ENCODE data around the gene MMEL1. TPM values are rescaled to one million over a fixed set of nuclear protein-coding genes. Genes with fewer than 3 reads are reported as not detected.

MMEL1 gene
- polyA plus RNA-seq, 2 of the 4 experiments (the other 2 are of a cell fraction), result not detected

DNA sequence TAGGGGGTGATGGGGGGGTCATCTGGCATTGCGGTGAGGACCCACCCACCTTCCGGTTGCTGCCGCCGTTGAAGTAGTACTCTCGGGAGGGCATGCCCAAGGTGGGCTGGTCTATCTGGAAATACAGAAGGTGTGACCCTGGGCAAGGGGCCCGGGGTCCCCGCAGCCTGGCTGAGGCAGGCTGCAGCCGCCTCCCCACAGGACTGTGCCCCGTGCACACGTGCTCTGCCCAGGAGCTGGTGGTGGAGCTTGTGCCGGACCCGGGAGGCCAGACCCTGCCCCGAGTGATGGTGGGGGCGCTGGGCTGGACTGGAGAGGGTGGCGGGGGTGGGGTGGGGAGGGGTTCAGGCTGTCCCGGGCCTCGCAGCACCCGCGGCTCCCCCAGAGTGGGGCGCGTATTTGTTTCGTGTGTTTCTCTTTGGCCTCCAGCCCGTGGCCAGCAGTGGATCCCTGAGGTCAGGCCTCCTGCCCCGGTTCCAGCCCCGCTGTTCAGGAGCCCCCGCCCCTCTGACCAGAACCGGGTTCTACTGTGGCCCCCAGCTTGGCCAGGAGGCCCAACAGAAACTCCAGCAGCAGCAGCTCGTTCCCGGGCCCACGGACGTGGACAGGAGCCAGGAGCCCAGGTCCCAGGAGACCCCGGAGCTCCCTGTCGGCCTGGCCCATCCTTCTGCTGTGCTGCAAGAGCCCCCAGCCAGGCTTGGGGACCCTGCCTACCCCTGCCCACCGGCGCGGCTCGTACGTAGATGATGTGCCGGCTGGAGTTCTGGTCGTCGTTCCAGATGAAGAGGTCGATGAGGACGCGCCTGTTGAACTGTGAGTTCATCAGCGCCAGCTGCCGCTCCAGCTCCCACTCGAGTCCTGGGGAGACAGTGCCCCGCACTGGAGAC, 27.1 kb downstream of the MMEL1 start:
- ChIA-PET CTCF (no interaction called here), POLR2A (no interaction called here)
- DNase-seq (ENCODE audit: low read depth in 1 of 2, low spot score in 1 of 2), result no peak
- no peak for ATAC-seq
- Histone ChIP-seq H3K4me1 (no peaks in the 10 kb centered on the region), H3K9me3 (no peaks in the 10 kb centered on the region), H3K4me2 (no peak overlapping the region), H3K27ac (no peak overlapping the region), H3K4me3 (no peak overlapping the region)
- TF ChIP-seq ZNF302 (CRISPR knock-in tag; IDR thresholded peaks at IDR 0.05) (no peak), CHD2 (IDR thresholded peaks at IDR 0.05; ENCODE audit: low read length, partially characterized antibody) (no peak), RCOR1 (IDR thresholded peaks at IDR 0.05; ENCODE audit: low read depth, low read length) (no peak), HDAC2 (IDR thresholded peaks at IDR 0.05) (no peak), CHD4 (IDR thresholded peaks at IDR 0.05; ENCODE audit: borderline replicate concordance) (no peak), ZC3H11A (IDR thresholded peaks at IDR 0.05) (no peak), ELK1 (IDR thresholded peaks at IDR 0.05; ENCODE audit: low read depth, low read length) (no peak), CEBPB (IDR thresholded peaks at IDR 0.05) (no peak), GATA3 (IDR thresholded peaks at IDR 0.05; ENCODE audit: borderline replicate concordance) (no peak), PBX3 (IDR thresholded peaks at IDR 0.05) (no peak), ZFP36 (IDR thresholded peaks at IDR 0.05; ENCODE audit: borderline replicate concordance, partially characterized antibody) (no peak), MYC (IDR thresholded peaks at IDR 0.05; ENCODE audit: borderline replicate concordance, low read length) (no peak), RFX5 (IDR thresholded peaks at IDR 0.05) (no peak), BHLHE40 (IDR thresholded peaks at IDR 0.05; ENCODE audit: low read depth, low read length) (no peak), TFCP2L1 (CRISPR knock-in tag; IDR thresholded peaks at IDR 0.05) (no peak), SREBF2 (IDR thresholded peaks at IDR 0.05) (no peak), ESRRA (IDR thresholded peaks at IDR 0.05; ENCODE audit: borderline replicate concordance, low read length) (no peak)
- TF ChIP-seq, protein P1, sequence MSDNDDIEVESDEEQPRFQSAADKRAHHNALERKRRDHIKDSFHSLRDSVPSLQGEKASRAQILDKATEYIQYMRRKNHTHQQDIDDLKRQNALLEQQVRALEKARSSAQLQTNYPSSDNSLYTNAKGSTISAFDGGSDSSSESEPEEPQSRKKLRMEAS (IDR thresholded peaks at IDR 0.05), result no peak
- no peak for FAIRE-seq
- 69% methylated on average over 9 of the region's 48 CpGs for WGBS (ENCODE audit: missing lambda C conversion rate)

DNA sequence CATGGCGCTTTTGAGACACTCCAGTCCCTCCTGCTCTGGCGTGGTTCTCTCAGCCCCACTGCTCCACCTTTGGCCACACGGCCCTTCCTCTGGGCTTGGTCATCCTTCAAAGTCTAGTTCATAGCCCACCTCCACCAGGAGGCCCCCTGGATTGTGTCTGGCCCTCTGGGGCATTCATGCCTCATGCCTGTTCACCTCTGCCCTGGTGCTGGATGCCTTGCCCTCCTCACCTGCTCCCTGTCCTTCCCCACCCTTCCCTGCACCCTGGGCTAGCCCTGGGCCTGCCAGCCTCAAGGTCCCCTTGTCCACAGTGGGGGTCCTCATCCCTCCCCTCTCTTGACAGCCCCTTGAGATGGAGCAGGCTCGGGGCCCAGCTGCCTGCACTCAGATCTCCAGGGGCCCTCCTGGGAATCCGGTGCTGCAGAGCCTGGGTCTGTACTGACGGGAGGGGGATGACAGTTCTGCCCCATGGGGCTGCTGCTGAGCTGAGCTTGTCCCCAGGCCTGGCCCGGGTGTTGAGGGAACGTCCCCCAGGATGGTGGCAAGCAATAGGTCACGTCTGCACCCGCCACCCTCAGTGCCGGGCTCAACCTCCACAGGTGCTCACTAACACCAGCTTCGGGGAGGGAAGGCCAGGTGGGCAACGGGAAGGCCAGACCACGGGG, 27.8 kb downstream of the MMEL1 start:
- ATAC-seq (no peak), FAIRE-seq (no peak), DNase-seq (ENCODE audit: low read depth in 1 of 2, low spot score in 1 of 2) (no peak)
- 30% methylated on average over 2 of the region's 14 CpGs for WGBS (ENCODE audit: missing lambda C conversion rate)
- no peak overlapping the region for H3K27ac ChIP-seq
- TF ChIP-seq HEYL (CRISPR knock-in tag; IDR thresholded peaks at IDR 0.05) (no peak), USF2 (IDR thresholded peaks at IDR 0.05) (no peak), CTCF (IDR thresholded peaks at IDR 0.05) (no peak), ELK1 (IDR thresholded peaks at IDR 0.05; ENCODE audit: low read depth, low read length) (no peak)
- H3K4me3 ChIP-seq, result no peak overlapping the region
- POLR2A ChIA-PET, result no interaction called here
- H3K4me1 ChIP-seq, result no peaks in the 10 kb centered on the region
- H3K4me2 ChIP-seq, result no peak overlapping the region
- no peaks in the 10 kb centered on the region for H3K9me3 ChIP-seq
- CTCF ChIA-PET, result no interaction called here
